Pancreas (tissue), 10 donors: ENCODE data around the gene BGN. TPM values are rescaled to one million over a fixed set of nuclear protein-coding genes. Genes with fewer than 3 reads are reported as not detected.

ENCODE experiments used
- ATAC-seq, 4 donors: fragments of 200-7000 bp; cut with Tn5 transposase; one replicate each; pipeline versions ENCODE4 v1.8.0 to v1.9.1; 2020; ENCODE audit warnings: mild to moderate bottlenecking in 4 of 4, moderate library complexity in 4 of 4
- DNase-seq, 6 donors: peaks; one replicate each; pipeline ENCODE4 v3.0.0-alpha.2; 2020
- FAIRE-seq: peaks from 2 replicates; lab custom pipeline; 2012; peaks lifted over from hg19 to GRCh38; lab: Jason Lieb, UNC
- H3K27ac ChIP-seq, 4 donors: fragments of 200-600 bp; sonication (generic); 1 replicate in 3 of 4; 2 replicates in 1 of 4; pipeline versions ENCODE4 v1.5.0 to v1.8.0; 2020
- H3K27me3 ChIP-seq, 4 donors: fragments of 200-600 bp; one replicate each; pipeline ENCODE4 v1.8.0; 2021
- H3K36me3 ChIP-seq, 3 donors: fragments of 200-600 bp; sonication (generic) in 1 of 3; one replicate each; pipeline versions ENCODE4 v1.5.0 to v1.8.0; 2020 to 2021
- H3K4me1 ChIP-seq, 3 donors: fragments of 200-600 bp; one replicate each; pipeline ENCODE4 v1.8.0; 2021
- H3K4me3 ChIP-seq, 4 donors: fragments of 200-600 bp; sonication (generic) in 2 of 4; one replicate each; pipeline versions ENCODE4 v1.5.0 to v1.8.0; 2020 to 2021
- H3K9me3 ChIP-seq, 4 donors: fragments of 200-600 bp; one replicate each; pipeline ENCODE4 v1.8.0; 2021
- WGBS, 2 donors: extraction: QIAGEN DNeasy Blood & Tissue Kit; methylation state at CpG; one replicate each; pipeline ENCODE4 v1.1.7; 2013; 5-methylcytosine and 5-hydroxymethylcytosine counted together
- intact Hi-C, 3 donors: fragments of 100-400 bp; cut with DNase I; formaldehyde crosslinking; loops; one replicate each; pipeline versions ENCODE4 v1.11.1 to v1.14.2; 2022
- polyA plus RNA-seq, 2 donors: library from polyadenylated mRNA; stranded (reverse); fragments of 200-250 nt; gene quantifications; one replicate each; pipeline ENCODE4 v1.2.3, GENCODE V29; 2013
- total RNA-seq, 6 donors: library from RNA; stranded (reverse); fragmentation: NEBNext Ultra II Directional in 4 of 6; extraction: Animal tissue kit (Norgen Biotek cat#: 25700) in 4 of 6; gene quantifications; one replicate each; pipeline versions ENCODE4 v1.2.1 to v1.2.4, GENCODE V29; 2021 to 2023
- TF ChIP-seq, protein P1 (sequence below), 4 donors: fragments of 200-600 bp; sonication (generic) in 3 of 4; IDR thresholded peaks; one replicate each; pipeline versions ENCODE4 v1.5.0 to v1.8.0; 2021; ENCODE audit warnings: antibody characterized with exemption in 4 of 4
- donor health status: healthy with polysubstance abuse.
- donor health status: DM: no; HTN: no; CAD: no; lungs with moderate emphysema.
- donor health status: DM: no; HTN: no; CAD: no.
- donor health status: control.
- donor health status: control.
- donor health status: Bipolar disorder and iron deficiency.
- donor health status: DM: yes; HTN: yes; CAD: no.
- donor health status: DM: no; HTN: no; CAD: no.
- donor health status: DM: no; HTN: no; CAD: no.
- donor health status: DM: yes; HTN: yes; CAD: no.

The BGN gene
- total and polyA plus RNA-seq, 8 donors, result 4.0 to 113 (median 20.4) TPM

- no peak for FAIRE-seq
- H3K27ac ChIP-seq, result no peak overlapping the region
Observed at GRCh38 chrX:153557618-153558355, 63.0 kb downstream of the BGN start.

More at GRCh38 chrX:153557618-153558355, 63.0 kb downstream of the BGN start:
- Histone ChIP-seq H3K9me3 (no peaks in the 10 kb centered on the region), H3K27me3 (peaks cover 0 to 4% (median 0%) of the 10 kb centered on the region in 4 donors), H3K4me3 (no peak overlapping the region), H3K4me1 (no peaks in the 10 kb centered on the region), H3K36me3 (no peaks in the 10 kb centered on the region)
- intact Hi-C loops, result loop anchor here in 1 of 3 donors (10.0 kb wide), 1 partner anchor 87 kb away; the partner anchor contains the start of gene DUSP9
- DNase-seq (no peak), ATAC-seq (no peak)
- WGBS, 2 donors, result 71 to 73% methylated on average over 19 of the region's 19 CpGs
- TF ChIP-seq, protein P1, sequence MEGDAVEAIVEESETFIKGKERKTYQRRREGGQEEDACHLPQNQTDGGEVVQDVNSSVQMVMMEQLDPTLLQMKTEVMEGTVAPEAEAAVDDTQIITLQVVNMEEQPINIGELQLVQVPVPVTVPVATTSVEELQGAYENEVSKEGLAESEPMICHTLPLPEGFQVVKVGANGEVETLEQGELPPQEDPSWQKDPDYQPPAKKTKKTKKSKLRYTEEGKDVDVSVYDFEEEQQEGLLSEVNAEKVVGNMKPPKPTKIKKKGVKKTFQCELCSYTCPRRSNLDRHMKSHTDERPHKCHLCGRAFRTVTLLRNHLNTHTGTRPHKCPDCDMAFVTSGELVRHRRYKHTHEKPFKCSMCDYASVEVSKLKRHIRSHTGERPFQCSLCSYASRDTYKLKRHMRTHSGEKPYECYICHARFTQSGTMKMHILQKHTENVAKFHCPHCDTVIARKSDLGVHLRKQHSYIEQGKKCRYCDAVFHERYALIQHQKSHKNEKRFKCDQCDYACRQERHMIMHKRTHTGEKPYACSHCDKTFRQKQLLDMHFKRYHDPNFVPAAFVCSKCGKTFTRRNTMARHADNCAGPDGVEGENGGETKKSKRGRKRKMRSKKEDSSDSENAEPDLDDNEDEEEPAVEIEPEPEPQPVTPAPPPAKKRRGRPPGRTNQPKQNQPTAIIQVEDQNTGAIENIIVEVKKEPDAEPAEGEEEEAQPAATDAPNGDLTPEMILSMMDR (IDR thresholded peaks at IDR 0.05), result no peak

Other genes starting within 250 kb of the BGN start
- not detected for gene PNMA6F, start 173.2 kb upstream of the BGN start, total RNA-seq
- gene PNMA6F, start 173.2 kb upstream of the BGN start, polyA plus RNA-seq, result under 1 TPM in 1 of 2 donors, not detected in 1; 0.12 TPM
- 1 to 10 TPM; 4.9 to 9.9 (median 7.0) TPM for gene ZNF275, start 160.8 kb upstream of the BGN start, total RNA-seq
- gene ZNF275, start 160.8 kb upstream of the BGN start, polyA plus RNA-seq, result 1 to 10 TPM; 3.7 to 5.6 TPM
- gene PNMA6E, start 93.6 kb upstream of the BGN start, total RNA-seq, result not detected
- not detected for gene PNMA6E, start 93.6 kb upstream of the BGN start, polyA plus RNA-seq
- gene ZFP92, start 83.5 kb upstream of the BGN start, total RNA-seq, result under 1 TPM; 0.28 to 1.00 (median 0.42) TPM
- under 1 TPM; 0.34 to 0.45 TPM for gene ZFP92, start 83.5 kb upstream of the BGN start, polyA plus RNA-seq
- under 1 TPM in 5 of 6 donors, not detected in 1; 0.19 to 0.59 (median 0.37) TPM for gene TREX2, start 48.9 kb upstream of the BGN start, total RNA-seq
- gene TREX2, start 48.9 kb upstream of the BGN start, polyA plus RNA-seq, result under 1 TPM; 0.89 to 0.91 TPM
- gene HAUS7, start 24.4 kb upstream of the BGN start, total RNA-seq, result 10 to 100 TPM in 1 of 6 donors, 1 to 10 TPM in 5; 4.9 to 12.0 (median 8.7) TPM
- 10 to 100 TPM; 37.6 to 44.1 TPM for gene HAUS7, start 24.4 kb upstream of the BGN start, polyA plus RNA-seq
- gene ATP2B3, start 22.7 kb downstream of the BGN start, total RNA-seq, result under 1 TPM in 4 of 6 donors, not detected in 2; 0.03 to 0.06 (median 0.04) TPM
- under 1 TPM; 0.04 to 0.12 TPM for gene ATP2B3, start 22.7 kb downstream of the BGN start, polyA plus RNA-seq
- 10 to 100 TPM in 1 of 6 donors, 1 to 10 TPM in 5; 6.7 to 10.6 (median 8.1) TPM for gene CCNQ, start 104.2 kb downstream of the BGN start, total RNA-seq
- gene CCNQ, start 104.2 kb downstream of the BGN start, polyA plus RNA-seq, result 10 to 100 TPM; 26.3 to 32.1 TPM
- gene DUSP9, start 152.2 kb downstream of the BGN start, total RNA-seq, result under 1 TPM in 3 of 6 donors, not detected in 3; 0.09 to 0.28 (median 0.14) TPM
- under 1 TPM in 1 of 2 donors, not detected in 1; 0.07 TPM for gene DUSP9, start 152.2 kb downstream of the BGN start, polyA plus RNA-seq
- under 1 TPM in 3 of 6 donors, not detected in 3; 0.35 to 0.67 (median 0.49) TPM for gene PNCK, start 178.8 kb downstream of the BGN start, total RNA-seq
- gene PNCK, start 178.8 kb downstream of the BGN start, polyA plus RNA-seq, result under 1 TPM; 0.28 to 0.99 TPM
- 10 to 100 TPM in 4 of 6 donors, 1 to 10 TPM in 2; 8.4 to 15.8 (median 11.1) TPM for gene SLC6A8, start 192.9 kb downstream of the BGN start, total RNA-seq
- 10 to 100 TPM; 12.3 to 14.4 TPM for gene SLC6A8, start 192.9 kb downstream of the BGN start, polyA plus RNA-seq
- 100 to 1,000 TPM in 2 of 6 donors, 10 to 100 TPM in 4; 72.2 to 118 (median 88.4) TPM for gene BCAP31, start 229.4 kb downstream of the BGN start, total RNA-seq
- gene BCAP31, start 229.4 kb downstream of the BGN start, polyA plus RNA-seq, result 10 to 100 TPM; 66.3 to 90.1 TPM
- 10 to 100 TPM in 3 of 6 donors, 1 to 10 TPM in 3; 5.8 to 13.2 (median 9.8) TPM for gene ABCD1, start 229.9 kb downstream of the BGN start, total RNA-seq
- gene ABCD1, start 229.9 kb downstream of the BGN start, polyA plus RNA-seq, result 10 to 100 TPM in 1 of 2 donors, 1 to 10 TPM in 1; 6.7 to 11.9 TPM